GM12874 (cell line): ENCODE measurements around the gene LILRB2.

ENCODE experiments used
- CTCF ChIP-seq: IDR thresholded peaks from 2 replicates; pipeline ENCODE4 v1.5.1; 2011; ENCODE audit warnings: low read depth, mild to moderate bottlenecking, control low read depth, low read length, moderate library complexity; ENCODE audit not compliant: insufficient read depth

Gene LILRB2

GRCh38 chr19:54310543-54310942 lies 29.6 kb upstream of the LILRB2 start:
- TF ChIP-seq CTCF: no peak

GRCh38 chr19:54309811-54310210 lies 28.9 kb upstream of the LILRB2 start:
- no peak for TF ChIP-seq CTCF

DNA sequence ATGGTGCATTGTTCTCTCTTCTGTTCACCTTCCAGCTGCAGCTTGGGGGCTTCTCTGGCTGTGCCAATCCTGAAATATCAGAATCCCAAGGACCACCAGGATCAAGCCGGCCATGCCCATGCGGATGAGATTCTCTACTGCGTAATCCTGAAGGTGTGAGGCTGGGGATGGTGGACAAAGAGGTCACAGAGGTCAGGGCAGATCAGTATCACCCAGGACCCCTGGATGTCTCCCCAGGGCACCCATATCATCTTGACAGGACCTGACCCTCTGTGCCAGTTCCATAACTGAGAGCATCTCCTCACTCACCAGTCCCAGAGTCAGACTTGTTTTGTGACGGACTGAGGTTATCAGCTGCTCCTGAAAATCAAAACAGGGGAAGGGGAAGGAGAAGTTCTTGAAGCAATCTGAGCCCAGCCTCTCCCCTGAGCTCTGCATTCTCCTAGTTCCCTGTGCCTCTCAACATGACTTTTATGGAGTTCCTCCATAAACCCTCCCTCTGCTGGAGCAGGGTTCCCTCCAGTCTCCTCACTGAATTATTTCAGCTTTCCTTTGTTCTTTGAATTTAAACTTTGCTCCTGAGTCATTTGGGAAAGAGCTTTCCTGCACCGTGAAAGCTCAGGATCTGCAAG lies 26.6 kb upstream of the LILRB2 start:
- no peak for TF ChIP-seq CTCF

GRCh38 chr19:54305141-54305540 lies 24.2 kb upstream of the LILRB2 start:
- no peak for TF ChIP-seq CTCF

DNA sequence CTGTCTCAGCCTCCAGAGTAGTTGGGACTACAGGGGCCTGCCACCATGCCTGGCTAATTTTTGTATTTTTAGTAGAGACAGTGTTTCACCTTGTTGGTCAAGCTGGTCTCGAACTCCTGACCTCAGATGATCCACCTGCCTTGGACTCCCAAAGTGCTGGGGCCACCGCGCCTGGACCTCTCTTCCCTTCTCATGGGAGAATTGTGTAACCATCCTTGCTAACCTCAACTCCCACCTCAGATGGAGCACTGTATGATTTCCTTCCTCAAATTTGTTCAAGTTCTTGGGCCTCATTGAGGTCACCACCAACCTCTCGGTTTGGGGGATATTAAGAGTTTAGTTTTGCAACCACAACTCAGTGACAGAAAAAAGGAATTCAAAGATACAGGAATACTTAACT lies 21.3 kb upstream of the LILRB2 start:
- no peak for TF ChIP-seq CTCF

DNA sequence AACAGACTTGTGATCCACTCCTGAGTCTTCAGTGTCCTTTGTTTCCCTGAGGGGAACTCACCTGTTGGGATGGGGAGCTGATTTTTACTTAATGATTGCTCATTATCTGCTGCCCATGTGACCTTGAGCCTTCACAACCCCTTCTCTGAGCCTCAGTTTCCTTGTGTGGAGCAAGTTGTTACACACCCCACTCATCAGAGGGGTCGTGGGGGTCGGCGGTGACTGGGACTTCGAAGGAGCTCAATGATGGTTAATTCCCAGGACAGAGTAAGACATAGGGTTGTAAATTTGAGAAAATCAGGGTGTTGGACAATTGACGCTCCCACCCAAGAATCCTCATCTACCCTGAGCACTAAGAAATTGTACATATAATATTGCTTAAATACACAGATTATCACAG lies 18.6 kb upstream of the LILRB2 start:
- TF ChIP-seq CTCF: no peak

- TF ChIP-seq CTCF: no peak
Observed at GRCh38 chr19:54299126-54299498, 18.2 kb upstream of the LILRB2 start.
